HEK293 (cell line): ENCODE measurements around the gene HADHA.

ENCODE experiments used
- CTCF ChIA-PET: fragments of 350-600 bp; formaldehyde crosslinking; extraction: SDS; loops from one replicate; lab custom pipeline; 2021; ENCODE audit warnings: antibody characterized with exemption; lab: Yijun Ruan, JAX
- POLR2A ChIA-PET: fragments of 300-600 bp; formaldehyde crosslinking; extraction: SDS; loops from one replicate; lab custom pipeline; 2020; ENCODE audit warnings: antibody characterized with exemption, inconsistent platforms; lab: Yijun Ruan, JAX
- H3K27ac ChIP-seq: fragments of 200-500 bp; sonication (Bioruptor generic); 2 replicates; pipeline ENCODE4 v1.5.1; 2014; ENCODE audit warnings: low read depth, low read length, control low read depth, inconsistent platforms; ENCODE audit errors: extremely low read depth
- H3K36me3 ChIP-seq, 2 experiments: fragments of 200-500 bp in 1 of 2; sonication (Bioruptor generic) in 1 of 2; 1 replicate in 1 of 2; 2 replicates in 1 of 2; pipeline ENCODE4 v1.5.1; 2014 to 2017; ENCODE audit warnings: inconsistent platforms in 2 of 2, low read length in 2 of 2; ENCODE audit not compliant: control insufficient read depth in 2 of 2, insufficient read depth in 1 of 2
- H3K4me1 ChIP-seq: fragments of 200-500 bp; sonication (Bioruptor generic); 2 replicates; pipeline ENCODE4 v1.5.1; 2014; ENCODE audit warnings: mild to moderate bottlenecking, low read length, inconsistent platforms; ENCODE audit not compliant: control insufficient read depth, insufficient read depth
- H3K4me3 ChIP-seq: 2 replicates; pipeline ENCODE4 v1.5.1; 2011; ENCODE audit warnings: low read depth, mild to moderate bottlenecking, control low read depth, low read length, moderate library complexity
- H3K9me3 ChIP-seq: fragments of 200-500 bp; sonication (Bioruptor generic); 2 replicates; pipeline ENCODE4 v1.5.1; 2014; ENCODE audit warnings: low read depth, low read length, inconsistent platforms; ENCODE audit not compliant: control insufficient read depth, insufficient read depth
- KLF9 ChIP-seq: fragments of 450-650 bp; formaldehyde crosslinking; IDR thresholded peaks from 2 replicates; pipeline ENCODE4 v1.5.1; 2016; ENCODE audit warnings: missing biosample characterization, missing genetic modification characterization, low read depth
- SALL2 ChIP-seq: fragments of 450-650 bp; formaldehyde crosslinking; IDR thresholded peaks from 2 replicates; pipeline ENCODE4 v1.5.0; 2017; ENCODE audit warnings: missing biosample characterization, mild to moderate bottlenecking, missing genetic modification characterization, borderline replicate concordance
- SCRT1 ChIP-seq: fragments of 450-650 bp; formaldehyde crosslinking; IDR thresholded peaks from 2 replicates; pipeline ENCODE4 v1.5.1; 2016; ENCODE audit warnings: missing biosample characterization, missing genetic modification characterization, borderline replicate concordance
- SCRT2 ChIP-seq: fragments of 450-650 bp; formaldehyde crosslinking; IDR thresholded peaks from 2 replicates; pipeline ENCODE4 v1.5.1; 2016; ENCODE audit warnings: missing biosample characterization, missing genetic modification characterization
- TCF7L2 ChIP-seq: IDR thresholded peaks from 2 replicates; pipeline ENCODE4 v1.6.1; 2011; ENCODE audit warnings: low read depth, mild to moderate bottlenecking, inconsistent platforms, low read length, moderate library complexity, borderline replicate concordance
- ZBTB48 ChIP-seq: fragments of 450-650 bp; formaldehyde crosslinking; IDR thresholded peaks from 2 replicates; pipeline ENCODE4 v1.5.1; 2016; ENCODE audit warnings: missing biosample characterization, missing genetic modification characterization
- ZBTB6 ChIP-seq: fragments of 450-650 bp; formaldehyde crosslinking; IDR thresholded peaks from 2 replicates; pipeline ENCODE4 v1.5.1; 2017; ENCODE audit warnings: missing biosample characterization, missing genetic modification characterization
- ZFP3 ChIP-seq: fragments of 450-650 bp; formaldehyde crosslinking; IDR thresholded peaks from 2 replicates; pipeline ENCODE4 v1.5.1; 2016; ENCODE audit warnings: low read depth, missing biosample characterization, missing genetic modification characterization
- ZNF132 ChIP-seq: fragments of 450-650 bp; formaldehyde crosslinking; IDR thresholded peaks from 2 replicates; pipeline ENCODE4 v1.5.1; 2017; ENCODE audit warnings: missing biosample characterization, missing genetic modification characterization, borderline replicate concordance
- ZNF184 ChIP-seq: fragments of 450-650 bp; IDR thresholded peaks from 2 replicates; pipeline ENCODE4 v1.5.1; 2018; ENCODE audit warnings: missing biosample characterization, mild to moderate bottlenecking, missing genetic modification characterization
- ZNF19 ChIP-seq: fragments of 450-650 bp; formaldehyde crosslinking; IDR thresholded peaks from 2 replicates; pipeline ENCODE4; 2016; ENCODE audit warnings: missing biosample characterization, missing genetic modification characterization, low read depth
- ZNF202 ChIP-seq: fragments of 450-650 bp; formaldehyde crosslinking; IDR thresholded peaks from 2 replicates; pipeline ENCODE4 v1.5.1; 2016; ENCODE audit warnings: missing biosample characterization, missing genetic modification characterization, borderline replicate concordance
- ZNF510 ChIP-seq: fragments of 450-650 bp; formaldehyde crosslinking; IDR thresholded peaks from 2 replicates; pipeline ENCODE4 v1.5.1; 2018; ENCODE audit warnings: mild to moderate bottlenecking, missing genetic modification characterization, missing biosample characterization; ENCODE audit not compliant: insufficient replicate concordance
- ZNF548 ChIP-seq: fragments of 450-650 bp; formaldehyde crosslinking; IDR thresholded peaks from 2 replicates; pipeline ENCODE4 v1.5.1; 2016; ENCODE audit warnings: missing biosample characterization, missing genetic modification characterization
- ZNF585B ChIP-seq: fragments of 450-650 bp; formaldehyde crosslinking; IDR thresholded peaks from 2 replicates; pipeline ENCODE4 v1.5.1; 2016; ENCODE audit warnings: missing biosample characterization, missing genetic modification characterization
- ZNF629 ChIP-seq: fragments of 450-650 bp; formaldehyde crosslinking; IDR thresholded peaks from 2 replicates; pipeline ENCODE4 v1.5.1; 2017; ENCODE audit warnings: missing biosample characterization, missing genetic modification characterization
- ZNF707 ChIP-seq: fragments of 450-650 bp; formaldehyde crosslinking; IDR thresholded peaks from 2 replicates; pipeline ENCODE4 v1.5.1; 2016; ENCODE audit warnings: missing biosample characterization, missing genetic modification characterization
- ZSCAN16 ChIP-seq: fragments of 450-650 bp; formaldehyde crosslinking; IDR thresholded peaks from 2 replicates; pipeline ENCODE4 v1.5.1; 2016; ENCODE audit warnings: missing biosample characterization, missing genetic modification characterization
- ZSCAN5A ChIP-seq: fragments of 450-650 bp; formaldehyde crosslinking; IDR thresholded peaks from 2 replicates; pipeline ENCODE4 v1.5.1; 2016; ENCODE audit warnings: missing biosample characterization, missing genetic modification characterization
- TF ChIP-seq, protein P1 (sequence below): fragments of 450-650 bp; formaldehyde crosslinking; IDR thresholded peaks from 2 replicates; pipeline ENCODE4 v1.5.1; 2016; ENCODE audit warnings: missing biosample characterization, missing genetic modification characterization
- TF ChIP-seq, protein P2 (sequence below): fragments of 450-650 bp; formaldehyde crosslinking; IDR thresholded peaks from 2 replicates; pipeline ENCODE4 v1.5.1; 2016; ENCODE audit warnings: missing biosample characterization, missing genetic modification characterization

Gene HADHA

GRCh38 chr2:26190369-26190768 is 54.1 kb downstream of the HADHA start (continued):
- TF ChIP-seq ZNF19 (tag by site-specific recombination) = no peak
- TF ChIP-seq ZNF202 (tag by site-specific recombination) = no peak
- no peak for TF ChIP-seq ZNF184
- TF ChIP-seq KLF9 (tag by site-specific recombination) = no peak
- no peak for TF ChIP-seq ZNF585B (tag by site-specific recombination)
- TF ChIP-seq, protein P1, sequence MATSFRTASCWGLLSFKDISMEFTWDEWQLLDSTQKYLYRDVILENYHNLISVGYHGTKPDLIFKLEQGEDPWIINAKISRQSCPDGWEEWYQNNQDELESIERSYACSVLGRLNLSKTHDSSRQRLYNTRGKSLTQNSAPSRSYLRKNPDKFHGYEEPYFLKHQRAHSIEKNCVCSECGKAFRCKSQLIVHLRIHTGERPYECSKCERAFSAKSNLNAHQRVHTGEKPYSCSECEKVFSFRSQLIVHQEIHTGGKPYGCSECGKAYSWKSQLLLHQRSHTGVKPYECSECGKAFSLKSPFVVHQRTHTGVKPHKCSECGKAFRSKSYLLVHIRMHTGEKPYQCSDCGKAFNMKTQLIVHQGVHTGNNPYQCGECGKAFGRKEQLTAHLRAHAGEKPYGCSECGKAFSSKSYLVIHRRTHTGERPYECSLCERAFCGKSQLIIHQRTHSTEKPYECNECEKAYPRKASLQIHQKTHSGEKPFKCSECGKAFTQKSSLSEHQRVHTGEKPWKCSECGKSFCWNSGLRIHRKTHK (tag by site-specific recombination) = no peak
- no peak for TF ChIP-seq TCF7L2
- TF ChIP-seq SCRT2 = no peak
- TF ChIP-seq, all 188 proteins: peak for 0

- Histone ChIP-seq H3K27ac (no peak overlapping the region), H3K36me3 (peaks cover 0 to 66% of the 10 kb centered on the region in 2 experiments; a peak in 1 of 3 replicates), H3K4me1 (no peaks in the 10 kb centered on the region), H3K4me3 (no peak overlapping the region), H3K9me3 (no peaks in the 10 kb centered on the region)
- CTCF ChIA-PET = interaction anchor here (0.6 kb wide), 1 partner anchor 896 kb away, joined by 3 read pairs; no protein-coding TSS in a partner anchor
- TF ChIP-seq SALL2 = no peak
- no peak for TF ChIP-seq ZFP3
- no peak for TF ChIP-seq ZBTB48 (tag by site-specific recombination)
- TF ChIP-seq ZNF510 (tag by site-specific recombination) = no peak
- TF ChIP-seq ZNF707 (tag by site-specific recombination) = no peak
- no peak for TF ChIP-seq ZNF132 (tag by site-specific recombination)
- TF ChIP-seq ZBTB6 (tag by site-specific recombination) = no peak
- TF ChIP-seq, protein P2, sequence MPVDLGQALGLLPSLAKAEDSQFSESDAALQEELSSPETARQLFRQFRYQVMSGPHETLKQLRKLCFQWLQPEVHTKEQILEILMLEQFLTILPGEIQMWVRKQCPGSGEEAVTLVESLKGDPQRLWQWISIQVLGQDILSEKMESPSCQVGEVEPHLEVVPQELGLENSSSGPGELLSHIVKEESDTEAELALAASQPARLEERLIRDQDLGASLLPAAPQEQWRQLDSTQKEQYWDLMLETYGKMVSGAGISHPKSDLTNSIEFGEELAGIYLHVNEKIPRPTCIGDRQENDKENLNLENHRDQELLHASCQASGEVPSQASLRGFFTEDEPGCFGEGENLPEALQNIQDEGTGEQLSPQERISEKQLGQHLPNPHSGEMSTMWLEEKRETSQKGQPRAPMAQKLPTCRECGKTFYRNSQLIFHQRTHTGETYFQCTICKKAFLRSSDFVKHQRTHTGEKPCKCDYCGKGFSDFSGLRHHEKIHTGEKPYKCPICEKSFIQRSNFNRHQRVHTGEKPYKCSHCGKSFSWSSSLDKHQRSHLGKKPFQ (tag by site-specific recombination) = no peak
- TF ChIP-seq ZSCAN16 (tag by site-specific recombination) = no peak
- TF ChIP-seq SCRT1 = no peak
- TF ChIP-seq ZNF629 = no peak
- TF ChIP-seq ZNF548 (tag by site-specific recombination) = no peak
- TF ChIP-seq ZSCAN5A (tag by site-specific recombination) = no peak
- POLR2A ChIA-PET = interaction anchor here (0.7 kb wide), 1 partner anchor 57 kb away, joined by 6 read pairs; no protein-coding TSS in a partner anchor
Measured at GRCh38 chr2:26189751-26190150, 54.7 kb downstream of the HADHA start.
